HG03565 (cell line): ENCODE data around the gene NINJ2.

Source experiments
- ATAC-seq: cut with Tn5 transposase; IDR thresholded peaks from one replicate; pipeline ENCODE4 v1.9.1; 2021; ENCODE audit warnings: mild to moderate bottlenecking, moderate library complexity; ENCODE audit not compliant: unreplicated experiment

The NINJ2 gene

DNA sequence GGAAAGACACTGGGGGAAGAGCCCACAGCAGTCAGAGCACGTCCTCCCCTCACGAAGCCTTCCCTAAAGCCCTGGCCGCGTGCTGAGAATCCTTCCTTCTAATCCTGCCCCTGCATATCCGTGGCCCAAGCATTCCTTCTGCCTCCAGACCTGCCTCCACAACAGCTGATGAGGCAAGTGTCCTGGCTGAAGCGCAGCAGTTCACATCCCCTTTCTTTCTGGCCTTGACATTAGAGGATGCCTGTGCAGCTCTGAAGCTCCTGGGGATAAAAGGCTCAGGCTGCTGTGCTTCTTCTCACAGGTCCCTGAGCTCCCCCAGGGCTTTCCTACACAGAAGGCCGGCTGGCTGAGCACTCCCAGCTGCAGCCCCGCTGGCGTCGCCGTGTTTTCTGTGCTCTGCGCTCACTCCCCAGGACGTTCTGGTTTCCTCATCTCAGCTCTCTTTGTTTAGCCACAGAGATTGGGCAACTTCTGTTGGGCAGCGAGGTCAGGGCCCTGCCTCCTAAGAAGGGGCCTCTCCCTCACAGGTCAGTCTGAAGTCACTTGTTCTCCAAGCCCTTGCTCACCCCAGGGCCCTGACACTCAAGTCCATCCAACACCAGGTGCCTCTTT, 45.8 kb downstream of the NINJ2 start:
- ATAC-seq = no peak

DNA sequence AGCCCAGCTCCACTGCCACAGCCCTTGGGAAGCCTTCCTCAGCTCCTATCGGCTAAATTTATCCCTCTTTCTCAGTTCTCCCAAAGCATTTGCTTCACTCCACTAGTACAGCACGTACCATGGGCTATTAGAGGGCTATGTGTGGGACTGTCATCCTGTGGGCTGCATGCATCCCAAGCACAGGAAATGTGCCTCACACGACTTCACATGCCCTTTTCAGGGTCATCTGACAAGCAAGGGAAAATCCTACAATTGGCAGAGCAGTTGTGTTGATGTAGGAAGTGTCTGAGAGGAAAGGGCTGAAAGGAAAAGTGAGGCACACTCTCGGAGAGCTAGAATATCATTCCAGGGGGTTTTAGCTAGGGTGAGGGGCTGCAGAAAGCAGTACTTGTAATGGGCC, 47.6 kb downstream of the NINJ2 start:
- no peak for ATAC-seq

DNA sequence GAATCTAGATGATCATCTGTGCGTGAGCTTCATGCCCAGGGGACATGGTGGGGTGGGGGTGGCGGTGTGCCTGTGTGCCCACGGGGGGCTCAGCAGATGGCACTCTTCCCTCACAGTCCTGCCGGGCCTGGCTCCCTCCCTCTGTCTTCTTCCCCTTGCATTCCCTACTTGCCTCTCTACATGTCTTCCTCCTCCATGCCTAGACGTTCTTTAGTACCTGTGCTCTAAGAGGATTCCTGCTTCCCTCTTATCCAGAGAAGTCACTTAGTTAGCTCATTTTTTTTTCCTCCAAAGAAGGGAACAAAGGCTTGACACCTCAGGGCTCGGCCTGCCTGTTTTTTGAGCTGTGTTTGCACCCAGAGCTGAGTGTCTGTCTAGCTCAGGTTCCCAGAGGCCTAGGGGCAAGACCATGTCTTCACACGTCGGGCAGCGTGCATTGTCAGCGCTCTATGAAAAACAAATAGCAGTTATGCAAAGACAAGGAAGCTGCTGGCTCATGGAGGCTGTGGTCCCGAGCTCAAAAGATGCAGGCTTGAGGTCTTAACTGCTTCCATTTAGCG, 48.8 kb downstream of the NINJ2 start:
- ATAC-seq = no peak

DNA sequence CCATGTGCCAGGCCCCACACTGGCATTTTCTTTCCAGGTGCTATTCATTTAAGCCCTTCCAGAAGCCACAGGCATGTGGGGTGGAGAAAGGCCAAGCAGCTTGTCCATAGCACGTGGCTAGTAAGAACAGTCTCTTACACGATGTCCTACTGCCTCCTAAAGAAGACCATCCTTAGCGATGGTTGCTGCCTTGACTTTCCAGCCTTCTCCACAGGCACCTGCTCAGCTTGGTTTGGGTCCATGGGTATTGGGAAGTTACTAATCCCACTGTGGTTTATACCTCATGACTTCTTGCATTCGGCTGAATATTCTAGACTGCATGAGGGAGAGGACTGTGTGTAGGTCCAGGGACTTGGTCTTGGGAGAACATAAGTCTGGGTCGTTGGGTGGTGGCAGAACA, 49.2 kb downstream of the NINJ2 start:
- ATAC-seq = no peak

DNA sequence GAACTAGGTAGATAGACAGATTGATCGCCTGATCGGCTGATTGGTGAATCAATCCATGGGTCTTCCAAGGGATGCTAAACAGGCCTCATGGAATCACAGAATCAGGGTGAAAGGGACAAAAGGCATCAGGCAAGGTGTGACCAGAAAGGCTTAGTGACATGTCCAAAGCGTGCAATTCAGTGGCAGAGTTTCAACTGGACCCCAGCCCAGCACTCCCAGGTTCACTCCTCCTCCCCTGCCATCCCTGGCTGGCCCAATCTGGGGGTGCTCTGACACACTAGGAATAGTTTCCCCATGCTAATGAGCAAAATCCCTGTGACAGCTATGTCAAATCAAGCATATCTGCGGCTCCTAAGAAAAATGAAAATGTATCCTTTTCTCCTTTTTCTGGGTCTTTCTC, 50.4 kb downstream of the NINJ2 start:
- no peak for ATAC-seq

DNA sequence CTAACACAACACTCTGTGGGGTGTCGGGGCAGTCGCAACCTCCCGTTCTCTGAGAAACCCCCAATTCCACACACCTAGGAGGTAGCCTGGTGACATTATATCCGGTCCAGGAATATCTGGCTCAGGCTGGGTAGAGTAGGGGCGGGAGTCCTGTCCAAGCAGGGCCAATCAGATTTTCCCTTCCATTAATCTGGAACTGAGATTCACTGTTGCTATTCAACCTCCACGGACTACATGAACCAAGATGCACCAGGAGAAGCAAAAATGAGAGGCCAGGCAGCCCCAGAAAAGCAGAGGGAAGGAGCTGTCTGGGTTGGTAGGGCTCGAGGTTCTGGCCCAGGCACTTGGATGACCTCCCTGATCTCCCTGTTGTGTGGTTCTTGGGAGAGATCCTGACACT, 51.0 kb downstream of the NINJ2 start:
- ATAC-seq = no peak

DNA sequence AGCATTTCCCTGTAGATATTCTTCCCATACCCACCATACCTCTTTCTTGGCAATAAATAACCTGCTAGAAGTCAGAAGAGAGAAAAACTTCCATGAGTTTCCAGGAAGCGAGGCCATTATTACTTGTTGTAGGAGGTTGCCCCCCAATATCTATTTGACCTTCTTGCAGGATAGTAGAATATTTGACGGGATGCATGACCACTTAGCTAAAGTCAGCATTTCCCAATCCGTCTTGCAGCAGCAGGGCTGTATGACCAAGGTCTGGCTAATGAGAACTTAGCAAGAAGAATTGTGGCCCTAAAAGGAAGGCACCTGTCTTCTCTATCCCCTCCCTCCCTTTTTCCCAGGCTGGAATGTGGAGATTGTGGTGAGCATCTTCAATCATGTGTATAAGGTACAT, 51.5 kb downstream of the NINJ2 start:
- no peak for ATAC-seq

DNA sequence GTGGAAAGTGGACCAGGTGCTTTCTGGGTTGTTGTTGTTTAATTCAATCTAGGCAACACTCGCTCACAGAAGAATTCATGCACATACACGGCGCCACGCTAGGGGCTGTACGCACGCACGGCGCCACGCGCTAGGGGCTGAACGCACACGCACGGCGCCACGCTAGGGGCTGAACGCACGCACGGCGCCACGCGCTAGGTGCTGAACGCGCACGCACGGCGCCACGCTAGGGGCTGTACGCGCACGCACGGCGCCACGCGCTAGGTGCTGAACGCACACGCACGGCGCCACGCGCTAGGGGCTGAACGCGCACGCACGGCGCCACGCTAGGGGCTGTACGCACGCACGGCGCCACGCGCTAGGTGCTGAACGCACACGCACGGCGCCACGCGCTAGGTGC, 54.3 kb downstream of the NINJ2 start:
- ATAC-seq = no peak

DNA sequence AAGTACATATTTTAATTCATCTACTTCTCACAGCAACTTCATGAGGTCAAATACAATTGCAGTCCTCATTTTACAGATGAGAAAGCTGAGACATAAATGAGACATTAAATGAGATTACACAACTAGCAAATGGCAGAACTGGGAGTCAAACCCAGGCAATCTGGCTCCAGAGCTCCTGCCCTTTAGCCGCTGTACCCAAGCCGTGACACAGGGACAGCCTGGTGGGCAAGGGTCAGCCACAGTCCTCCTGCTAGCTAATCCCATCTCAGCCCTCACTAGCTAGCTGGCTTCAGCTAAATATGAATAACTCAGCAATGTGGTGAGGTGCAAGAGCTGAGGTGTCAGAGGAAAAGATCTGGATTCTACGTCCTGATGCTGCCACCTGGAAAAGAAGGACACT, 54.8 kb downstream of the NINJ2 start:
- ATAC-seq = no peak

DNA sequence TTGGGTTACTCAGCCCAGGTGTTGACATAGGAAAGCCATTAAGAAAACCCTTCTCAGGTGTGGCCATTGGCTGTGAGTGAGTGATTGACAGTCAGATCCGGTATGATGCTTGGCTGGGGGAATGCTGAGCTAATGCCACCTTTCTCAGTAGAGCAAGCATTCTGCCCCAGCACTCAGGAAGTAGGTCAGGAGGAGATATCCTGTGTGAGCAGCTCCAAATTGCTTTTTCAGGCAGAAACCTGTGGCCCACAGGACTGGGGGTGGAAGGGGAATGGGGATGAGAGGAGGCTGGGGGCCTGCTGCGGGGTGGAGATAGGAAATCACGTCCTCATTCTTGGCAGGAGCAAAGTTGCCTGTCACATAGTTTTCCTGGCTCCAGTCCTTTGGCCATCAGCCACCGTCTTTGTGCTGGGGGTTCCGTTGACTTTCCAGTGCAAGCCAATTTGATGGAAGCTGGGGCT, 55.7 kb downstream of the NINJ2 start:
- ATAC-seq = no peak

DNA sequence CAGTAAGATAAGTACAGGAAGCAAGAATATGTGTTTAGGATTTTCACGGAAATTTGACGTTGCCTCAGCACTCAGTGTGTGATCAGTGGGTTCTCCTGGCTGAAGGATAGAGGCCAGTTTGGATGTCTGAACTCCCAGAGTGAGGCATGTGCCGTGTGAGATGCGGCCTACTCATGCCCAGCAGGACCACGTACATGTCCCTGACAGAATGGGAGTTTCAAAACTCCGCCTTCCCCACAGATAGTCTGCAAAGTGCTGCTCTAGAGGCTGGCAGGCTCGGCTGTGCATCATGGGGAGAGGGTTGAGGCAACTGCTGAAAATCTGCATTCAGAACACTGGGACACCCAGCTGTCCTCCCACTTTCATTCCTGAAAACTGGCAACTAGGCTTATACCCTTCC, 58.3 kb downstream of the NINJ2 start:
- no peak for ATAC-seq

DNA sequence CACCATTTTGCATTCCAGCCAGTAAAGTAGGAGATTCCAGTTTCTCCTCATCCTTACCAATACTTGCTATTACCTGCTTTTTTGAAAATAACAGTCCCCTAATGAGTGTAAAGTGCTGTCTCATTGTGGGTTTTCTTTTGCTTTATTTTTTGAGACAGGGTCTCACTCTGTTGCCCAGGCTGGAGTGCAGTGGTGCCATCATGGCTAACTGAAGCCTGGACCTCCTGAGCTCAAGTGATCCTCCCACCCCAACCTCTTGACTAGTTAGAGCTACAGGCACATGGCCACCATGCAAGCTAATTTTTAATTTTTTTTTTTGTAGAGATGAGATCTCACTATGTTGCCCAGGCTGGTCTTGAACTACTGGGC, 60.6 kb downstream of the NINJ2 start:
- ATAC-seq = no peak

DNA sequence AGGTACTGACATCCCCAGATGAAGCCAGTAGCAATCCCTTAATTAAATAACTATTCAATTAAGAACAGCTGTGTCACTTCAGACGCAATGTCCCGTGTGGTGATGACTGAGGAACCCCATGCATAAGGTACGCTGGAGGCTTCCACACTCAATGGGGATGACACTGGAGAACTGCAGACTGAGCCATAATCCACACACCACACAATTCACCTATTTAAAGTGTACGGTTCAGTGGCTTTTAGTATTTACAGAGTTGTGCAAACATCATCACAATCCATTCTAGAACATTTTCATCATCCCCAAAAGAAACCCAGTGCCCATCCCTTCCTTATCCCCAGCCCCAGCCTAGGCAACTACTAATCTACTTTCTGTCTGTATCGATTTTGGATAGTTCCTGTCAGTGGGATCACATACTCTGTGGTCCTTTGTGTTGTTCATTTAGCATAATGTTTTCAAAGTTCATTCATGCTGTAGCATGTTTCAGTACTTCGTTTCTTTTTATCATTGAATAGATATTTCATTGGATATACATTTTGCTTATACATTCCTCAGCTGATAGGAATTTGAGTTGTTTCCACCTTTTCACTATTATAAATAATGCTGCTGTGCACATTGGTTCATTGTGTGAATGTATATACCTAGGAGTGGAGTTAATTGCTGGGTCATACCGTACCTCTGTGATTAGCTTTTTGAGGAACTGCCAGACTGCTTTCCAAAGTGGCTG, 61.1 kb downstream of the NINJ2 start:
- ATAC-seq = no peak

DNA sequence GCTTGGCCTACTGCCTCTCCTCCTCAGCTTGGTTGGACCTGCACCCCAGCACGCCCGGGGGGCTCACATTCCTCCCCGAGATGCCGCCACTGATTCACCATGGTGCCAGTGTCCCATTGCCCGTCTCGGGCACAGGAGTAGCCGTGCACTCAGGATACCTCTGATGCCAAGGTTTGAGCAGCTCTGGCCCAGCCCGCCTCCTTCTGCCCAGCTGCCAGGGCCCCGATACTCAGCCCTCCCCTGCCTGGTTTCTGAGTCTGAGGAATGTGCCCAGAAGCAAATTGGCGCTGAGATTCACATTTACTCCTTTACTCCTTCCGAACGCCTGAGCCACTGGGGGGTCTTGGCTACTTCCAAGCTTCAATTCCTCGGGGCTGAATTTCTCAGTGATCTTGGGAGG, 63.5 kb downstream of the NINJ2 start:
- ATAC-seq = no peak

DNA sequence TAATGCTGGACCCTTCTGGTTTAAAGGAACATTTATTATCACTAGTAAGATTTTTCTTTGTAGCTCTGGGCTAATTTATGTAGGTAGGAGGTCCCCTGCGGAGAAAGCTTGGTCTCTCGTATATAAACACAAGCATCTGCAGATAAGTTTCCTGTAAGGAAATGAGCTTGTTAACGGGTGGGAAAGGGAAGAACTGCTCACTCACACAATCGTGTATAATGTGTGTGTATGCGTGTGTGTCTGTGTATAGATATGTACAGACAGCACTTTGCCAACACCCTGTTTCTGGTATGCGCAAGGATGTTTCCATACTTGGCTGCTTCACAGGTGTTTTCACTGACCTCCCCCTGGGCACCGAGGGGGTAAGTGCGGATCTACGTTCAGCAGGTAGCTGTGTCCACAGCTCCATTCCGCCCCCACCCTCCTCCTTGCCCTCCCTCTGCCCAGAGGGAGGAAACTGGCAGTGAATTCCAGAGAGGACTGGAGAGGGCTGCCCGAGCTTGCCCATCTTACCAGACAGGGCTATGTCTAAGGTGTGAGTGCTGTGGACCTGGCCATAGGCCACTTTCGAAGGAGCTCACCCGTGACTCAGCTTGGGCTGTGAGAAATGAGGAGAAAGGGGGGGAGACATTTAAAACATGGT, 65.2 kb downstream of the NINJ2 start:
- no peak for ATAC-seq

DNA sequence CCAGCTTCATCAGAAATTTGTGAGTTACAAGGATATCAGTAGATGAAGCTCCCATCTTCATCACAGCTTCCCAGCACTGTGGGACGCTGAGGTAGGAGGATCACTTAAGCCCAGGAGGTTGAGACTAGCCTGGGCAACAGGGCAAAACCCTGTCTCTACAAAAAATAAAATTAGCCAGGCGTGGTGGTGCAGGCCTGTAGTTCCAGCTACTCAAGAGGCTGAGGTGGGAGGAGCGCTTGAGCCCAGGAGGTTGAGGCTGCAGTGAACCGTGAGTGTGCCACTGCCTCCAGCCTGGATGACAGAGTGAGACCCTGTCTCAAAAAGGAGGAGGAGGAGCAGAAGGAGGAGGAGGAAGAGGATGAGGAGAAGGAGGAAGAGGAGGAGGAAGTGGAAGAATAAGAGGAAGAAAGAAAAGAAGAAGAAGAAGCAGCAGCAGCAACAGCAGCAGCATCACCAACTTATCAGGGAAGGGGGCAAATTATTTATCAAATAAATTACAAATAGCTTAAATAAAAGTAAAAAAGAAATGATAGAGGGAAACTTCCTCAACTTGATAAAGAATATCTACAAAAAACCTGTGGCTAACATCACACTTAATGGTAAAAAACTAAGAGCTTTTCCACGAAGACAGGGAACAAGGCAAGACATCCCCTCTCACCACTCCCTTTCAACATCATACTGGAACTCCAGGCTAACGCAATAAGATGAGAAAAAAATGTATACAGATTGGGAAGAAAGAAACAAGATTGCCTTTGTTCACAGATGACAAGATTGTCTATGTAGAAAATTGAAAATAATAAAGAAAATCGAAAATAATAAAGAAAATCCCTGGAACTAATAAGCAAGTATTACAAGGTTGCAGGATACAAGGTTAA, 69.6 kb downstream of the NINJ2 start:
- ATAC-seq = no peak

DNA sequence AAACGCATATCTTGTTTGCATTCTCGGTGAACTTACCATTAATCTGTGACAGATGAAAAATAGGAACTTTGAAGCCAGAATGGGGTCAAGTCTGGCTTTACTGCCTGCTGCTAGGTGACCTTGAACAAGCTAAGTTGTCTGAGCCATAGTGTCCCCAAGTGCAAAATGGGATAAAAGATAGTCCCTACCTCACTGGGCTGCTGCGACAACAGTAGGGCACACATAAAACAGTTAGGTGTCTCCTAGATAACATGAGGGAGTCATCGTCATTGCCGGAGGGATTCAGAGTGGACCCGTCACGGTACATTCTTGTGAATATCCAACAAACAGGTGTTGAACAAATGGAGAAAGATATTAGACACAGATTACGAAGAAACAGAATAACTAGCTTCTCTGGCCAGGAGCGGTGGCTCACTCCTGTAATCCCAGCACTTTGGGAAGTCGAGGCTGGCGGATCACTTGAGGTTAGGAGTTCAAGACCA, 71.2 kb downstream of the NINJ2 start:
- ATAC-seq = no peak

DNA sequence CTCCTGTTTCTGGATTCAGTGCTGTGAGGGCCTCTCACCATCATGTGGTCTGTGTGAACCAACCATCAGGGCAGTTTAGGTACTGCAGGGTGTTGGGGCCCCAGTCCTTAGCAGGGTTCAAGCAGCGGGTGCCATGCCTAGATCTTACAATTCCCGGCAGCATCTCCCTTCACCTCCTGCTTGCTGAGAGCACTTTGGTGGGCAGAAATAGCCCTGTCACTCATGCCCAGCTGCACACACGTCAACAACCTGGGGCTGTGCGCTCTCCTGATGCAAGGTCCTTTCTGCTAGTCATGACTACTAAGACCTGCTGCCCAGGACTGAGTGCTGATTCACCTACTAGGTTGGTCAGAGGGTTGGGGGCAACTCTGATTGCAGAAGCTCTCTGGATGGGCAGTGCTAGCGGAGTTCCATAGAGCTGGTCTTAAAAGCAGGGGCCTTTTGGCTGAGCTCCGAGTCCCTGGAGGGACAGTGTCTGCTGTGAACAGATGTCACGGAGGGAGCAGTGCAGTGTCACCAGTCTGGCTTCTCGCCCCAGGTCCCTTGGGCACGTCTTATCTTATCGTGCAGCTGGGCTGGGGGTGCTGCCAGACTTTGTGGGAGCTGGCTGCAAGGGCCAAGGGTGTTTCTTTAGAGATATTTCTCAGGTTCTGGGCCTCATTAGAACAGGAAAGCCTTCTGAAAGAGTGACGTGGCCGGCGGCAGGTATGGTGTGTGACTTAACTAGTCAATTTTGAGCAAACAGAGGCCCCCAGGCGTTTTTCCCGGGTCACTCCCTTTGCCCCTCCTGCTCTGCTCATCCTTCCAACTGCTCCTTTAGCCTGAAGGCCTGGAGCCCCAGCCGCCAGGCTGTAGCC, 71.8 kb downstream of the NINJ2 start:
- ATAC-seq = no peak

DNA sequence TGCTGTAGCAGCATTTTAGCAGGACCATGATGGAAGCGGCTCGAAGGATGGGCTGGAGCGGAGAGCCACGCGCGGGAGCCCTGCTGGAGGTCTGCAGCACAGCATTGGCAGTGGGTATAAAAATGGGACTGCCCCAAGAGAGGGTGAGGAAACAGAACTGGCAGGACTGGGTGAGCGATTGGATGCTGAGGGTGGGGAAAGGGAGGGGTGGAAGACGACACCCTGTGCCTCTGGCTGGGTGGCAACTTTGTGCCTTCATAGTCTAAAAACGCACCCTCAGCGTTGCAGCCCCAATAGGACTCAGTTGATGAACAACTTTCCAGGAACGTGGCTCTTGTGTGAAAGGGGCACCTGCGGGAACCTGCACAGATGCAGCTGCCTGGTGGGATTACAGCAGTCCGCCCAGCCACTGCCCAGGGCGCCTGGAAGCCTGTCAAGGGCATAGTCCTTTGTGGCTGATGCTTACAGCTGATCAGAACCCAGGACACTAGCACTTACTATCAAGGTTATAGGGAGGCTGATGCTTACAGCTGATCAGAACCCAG, 73.0 kb downstream of the NINJ2 start:
- no peak for ATAC-seq

DNA sequence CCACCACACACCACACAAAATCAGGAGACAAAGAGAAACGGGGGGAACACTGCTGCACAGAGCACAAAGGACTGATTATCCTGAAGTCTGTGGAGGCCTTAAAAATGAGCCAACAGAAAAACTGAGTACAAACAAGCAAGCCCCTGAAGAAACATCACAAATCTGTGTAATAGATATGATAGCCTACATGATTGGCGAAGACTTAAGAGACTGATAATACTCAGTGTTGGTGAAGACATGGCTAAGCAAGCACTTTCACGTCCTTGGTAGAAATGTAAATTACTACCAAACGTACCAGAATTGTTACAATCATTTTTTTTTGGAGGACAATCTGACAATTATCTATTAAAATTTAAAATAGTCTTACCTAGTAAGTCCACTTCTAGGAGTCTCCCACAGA, 74.6 kb downstream of the NINJ2 start:
- no peak for ATAC-seq
